Measurements from ENCODE around the gene MRPL48. TPM values are rescaled to one million over a fixed set of nuclear protein-coding genes. Genes with fewer than 3 reads are reported as not detected.

The MRPL48 gene
- polyA plus RNA-seq, 1 of the 3 experiments (the other 2 are of a cell fraction) = 29.2 TPM

DNA sequence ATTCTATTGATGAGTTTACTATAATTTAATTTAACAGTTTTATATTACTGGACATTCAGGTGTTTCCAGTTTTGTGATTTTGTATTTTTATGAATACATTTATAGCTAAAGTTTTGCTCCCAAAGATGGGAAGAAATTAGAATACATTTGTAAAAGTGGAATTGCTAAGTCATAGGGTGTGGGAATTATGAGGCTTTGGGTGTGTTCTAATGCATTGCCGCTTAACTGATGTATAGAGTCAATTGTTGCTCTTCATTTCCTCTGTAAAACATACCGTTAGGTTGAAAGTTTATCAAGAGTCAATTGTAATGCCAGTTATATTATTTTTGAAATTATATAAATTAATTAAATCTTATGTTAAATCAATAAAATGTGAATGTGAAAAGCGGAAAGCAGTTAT is 105.4 kb downstream of the MRPL48 start:
- Histone ChIP-seq H3K36me3 (replicated peaks in 1 of 2; ENCODE audit: control insufficient read depth in 1 of 2, insufficient read depth in 2 of 2, low read length in 1 of 2) (peaks cover 24 to 35% of the 10 kb centered on the region in 2 experiments), H3K9ac (no peak overlapping the region), H4K20me1 (ENCODE audit: insufficient read depth) (no peaks in the 10 kb centered on the region), H3K27me3 (ENCODE audit: insufficient read depth) (no peaks in the 10 kb centered on the region), H3K9me2 (no peaks in the 10 kb centered on the region), H2AFZ (ENCODE audit: low read depth) (no peak overlapping the region), H3K4me3 (ENCODE audit: low read depth in 2 of 2, low read length in 1 of 2) (no peak overlapping the region), H3K9me3 (no peaks in the 10 kb centered on the region), H3K79me2 (ENCODE audit: insufficient read depth) (no peaks in the 10 kb centered on the region), H3F3A (replicated peaks; ENCODE audit: insufficient read depth) (peaks cover 5% of the 10 kb centered on the region), H3K27ac (ENCODE audit: low read depth in 2 of 2, low read length in 1 of 2) (no peak overlapping the region), H3K4me1 (ENCODE audit: control insufficient read depth in 1 of 2, insufficient read depth in 2 of 2, low read depth in 1 of 2, low read length in 1 of 2) (peaks cover 0 to 3% of the 10 kb centered on the region in 2 experiments; a peak in 2 of 4 replicates), H3K4me2 (no peak overlapping the region)
- 97% methylated on average over 3 of the region's 3 CpGs for WGBS (ENCODE audit: low lambda C conversion rate)
- ChIA-PET CTCF (no interaction called here), POLR2A (no interaction called here)
- TF ChIP-seq, protein P1, sequence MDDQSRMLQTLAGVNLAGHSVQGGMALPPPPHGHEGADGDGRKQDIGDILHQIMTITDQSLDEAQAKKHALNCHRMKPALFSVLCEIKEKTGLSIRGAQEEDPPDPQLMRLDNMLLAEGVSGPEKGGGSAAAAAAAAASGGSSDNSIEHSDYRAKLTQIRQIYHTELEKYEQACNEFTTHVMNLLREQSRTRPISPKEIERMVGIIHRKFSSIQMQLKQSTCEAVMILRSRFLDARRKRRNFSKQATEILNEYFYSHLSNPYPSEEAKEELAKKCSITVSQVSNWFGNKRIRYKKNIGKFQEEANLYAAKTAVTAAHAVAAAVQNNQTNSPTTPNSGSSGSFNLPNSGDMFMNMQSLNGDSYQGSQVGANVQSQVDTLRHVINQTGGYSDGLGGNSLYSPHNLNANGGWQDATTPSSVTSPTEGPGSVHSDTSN (IDR thresholded peaks at IDR 0.05) = no peak
- TF ChIP-seq, protein P2, sequence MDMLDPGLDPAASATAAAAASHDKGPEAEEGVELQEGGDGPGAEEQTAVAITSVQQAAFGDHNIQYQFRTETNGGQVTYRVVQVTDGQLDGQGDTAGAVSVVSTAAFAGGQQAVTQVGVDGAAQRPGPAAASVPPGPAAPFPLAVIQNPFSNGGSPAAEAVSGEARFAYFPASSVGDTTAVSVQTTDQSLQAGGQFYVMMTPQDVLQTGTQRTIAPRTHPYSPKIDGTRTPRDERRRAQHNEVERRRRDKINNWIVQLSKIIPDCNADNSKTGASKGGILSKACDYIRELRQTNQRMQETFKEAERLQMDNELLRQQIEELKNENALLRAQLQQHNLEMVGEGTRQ (IDR thresholded peaks at IDR 0.05; ENCODE audit: borderline replicate concordance, low read depth, low read length) = no peak
- TF ChIP-seq, protein P3, sequence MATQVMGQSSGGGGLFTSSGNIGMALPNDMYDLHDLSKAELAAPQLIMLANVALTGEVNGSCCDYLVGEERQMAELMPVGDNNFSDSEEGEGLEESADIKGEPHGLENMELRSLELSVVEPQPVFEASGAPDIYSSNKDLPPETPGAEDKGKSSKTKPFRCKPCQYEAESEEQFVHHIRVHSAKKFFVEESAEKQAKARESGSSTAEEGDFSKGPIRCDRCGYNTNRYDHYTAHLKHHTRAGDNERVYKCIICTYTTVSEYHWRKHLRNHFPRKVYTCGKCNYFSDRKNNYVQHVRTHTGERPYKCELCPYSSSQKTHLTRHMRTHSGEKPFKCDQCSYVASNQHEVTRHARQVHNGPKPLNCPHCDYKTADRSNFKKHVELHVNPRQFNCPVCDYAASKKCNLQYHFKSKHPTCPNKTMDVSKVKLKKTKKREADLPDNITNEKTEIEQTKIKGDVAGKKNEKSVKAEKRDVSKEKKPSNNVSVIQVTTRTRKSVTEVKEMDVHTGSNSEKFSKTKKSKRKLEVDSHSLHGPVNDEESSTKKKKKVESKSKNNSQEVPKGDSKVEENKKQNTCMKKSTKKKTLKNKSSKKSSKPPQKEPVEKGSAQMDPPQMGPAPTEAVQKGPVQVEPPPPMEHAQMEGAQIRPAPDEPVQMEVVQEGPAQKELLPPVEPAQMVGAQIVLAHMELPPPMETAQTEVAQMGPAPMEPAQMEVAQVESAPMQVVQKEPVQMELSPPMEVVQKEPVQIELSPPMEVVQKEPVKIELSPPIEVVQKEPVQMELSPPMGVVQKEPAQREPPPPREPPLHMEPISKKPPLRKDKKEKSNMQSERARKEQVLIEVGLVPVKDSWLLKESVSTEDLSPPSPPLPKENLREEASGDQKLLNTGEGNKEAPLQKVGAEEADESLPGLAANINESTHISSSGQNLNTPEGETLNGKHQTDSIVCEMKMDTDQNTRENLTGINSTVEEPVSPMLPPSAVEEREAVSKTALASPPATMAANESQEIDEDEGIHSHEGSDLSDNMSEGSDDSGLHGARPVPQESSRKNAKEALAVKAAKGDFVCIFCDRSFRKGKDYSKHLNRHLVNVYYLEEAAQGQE (IDR thresholded peaks at IDR 0.05; ENCODE audit: low read depth, low read length) = no peak
- TF ChIP-seq CHD2 (IDR thresholded peaks at IDR 0.05; ENCODE audit: low read length, partially characterized antibody) (no peak), TEAD4 (IDR thresholded peaks at IDR 0.05; ENCODE audit: borderline replicate concordance, insufficient read depth) (no peak), FOSL2 (IDR thresholded peaks at IDR 0.05; ENCODE audit: borderline replicate concordance, low read depth) (no peak), RFX5 (IDR thresholded peaks at IDR 0.05; ENCODE audit: low read length) (no peak), RXRA (IDR thresholded peaks at IDR 0.05; ENCODE audit: borderline replicate concordance, low read depth) (no peak), RAD21 (IDR thresholded peaks at IDR 0.05; ENCODE audit: low read length) (no peak), SIN3A (IDR thresholded peaks at IDR 0.05; ENCODE audit: borderline replicate concordance, low read depth, low read length) (no peak), MEF2A (IDR thresholded peaks at IDR 0.05; ENCODE audit: borderline replicate concordance, low read depth) (no peak), FOXJ3 (CRISPR knock-in tag; IDR thresholded peaks at IDR 0.05) (no peak), FOXM1 (IDR thresholded peaks at IDR 0.05; ENCODE audit: low read depth) (no peak), JUND (IDR thresholded peaks at IDR 0.05) (no peak), SMC3 (IDR thresholded peaks at IDR 0.05; ENCODE audit: low read depth, low read length) (no peak), NRF1 (IDR thresholded peaks at IDR 0.05; ENCODE audit: low read depth, low read length) (no peak), EP300 (IDR thresholded peaks at IDR 0.05; ENCODE audit: borderline replicate concordance in 1 of 2, low read depth in 1 of 2, low read length in 1 of 2) (no peak), MXI1 (IDR thresholded peaks at IDR 0.05; ENCODE audit: low read depth, low read length) (no peak)
- TF ChIP-seq, protein P4, sequence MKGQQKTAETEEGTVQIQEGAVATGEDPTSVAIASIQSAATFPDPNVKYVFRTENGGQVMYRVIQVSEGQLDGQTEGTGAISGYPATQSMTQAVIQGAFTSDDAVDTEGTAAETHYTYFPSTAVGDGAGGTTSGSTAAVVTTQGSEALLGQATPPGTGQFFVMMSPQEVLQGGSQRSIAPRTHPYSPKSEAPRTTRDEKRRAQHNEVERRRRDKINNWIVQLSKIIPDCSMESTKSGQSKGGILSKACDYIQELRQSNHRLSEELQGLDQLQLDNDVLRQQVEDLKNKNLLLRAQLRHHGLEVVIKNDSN (IDR thresholded peaks at IDR 0.05; ENCODE audit: borderline replicate concordance, low read depth) = no peak
- TF ChIP-seq, protein P5, sequence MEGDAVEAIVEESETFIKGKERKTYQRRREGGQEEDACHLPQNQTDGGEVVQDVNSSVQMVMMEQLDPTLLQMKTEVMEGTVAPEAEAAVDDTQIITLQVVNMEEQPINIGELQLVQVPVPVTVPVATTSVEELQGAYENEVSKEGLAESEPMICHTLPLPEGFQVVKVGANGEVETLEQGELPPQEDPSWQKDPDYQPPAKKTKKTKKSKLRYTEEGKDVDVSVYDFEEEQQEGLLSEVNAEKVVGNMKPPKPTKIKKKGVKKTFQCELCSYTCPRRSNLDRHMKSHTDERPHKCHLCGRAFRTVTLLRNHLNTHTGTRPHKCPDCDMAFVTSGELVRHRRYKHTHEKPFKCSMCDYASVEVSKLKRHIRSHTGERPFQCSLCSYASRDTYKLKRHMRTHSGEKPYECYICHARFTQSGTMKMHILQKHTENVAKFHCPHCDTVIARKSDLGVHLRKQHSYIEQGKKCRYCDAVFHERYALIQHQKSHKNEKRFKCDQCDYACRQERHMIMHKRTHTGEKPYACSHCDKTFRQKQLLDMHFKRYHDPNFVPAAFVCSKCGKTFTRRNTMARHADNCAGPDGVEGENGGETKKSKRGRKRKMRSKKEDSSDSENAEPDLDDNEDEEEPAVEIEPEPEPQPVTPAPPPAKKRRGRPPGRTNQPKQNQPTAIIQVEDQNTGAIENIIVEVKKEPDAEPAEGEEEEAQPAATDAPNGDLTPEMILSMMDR (IDR thresholded peaks at IDR 0.05) = no peak
- no peak for DNase-seq
